Activated naive CD8-positive, alpha-beta T cell treated with anti-CD3 and anti-CD28 coated beads, Interleukin-2, amount 50 U/mL, for 16 hours (primary cell): ENCODE measurements around the gene S1PR1.
"Not testable (repeated sequence)": the region's sequence is repeated elsewhere in the genome, so short reads cannot be mapped to it uniquely, and the experiment has no call there.

Source experiments
- DNase-seq: peaks from one replicate; pipeline ENCODE4 v3.0.0-alpha.2; 2020; ENCODE audit warnings: low read depth, low spot score

Gene S1PR1

DNA sequence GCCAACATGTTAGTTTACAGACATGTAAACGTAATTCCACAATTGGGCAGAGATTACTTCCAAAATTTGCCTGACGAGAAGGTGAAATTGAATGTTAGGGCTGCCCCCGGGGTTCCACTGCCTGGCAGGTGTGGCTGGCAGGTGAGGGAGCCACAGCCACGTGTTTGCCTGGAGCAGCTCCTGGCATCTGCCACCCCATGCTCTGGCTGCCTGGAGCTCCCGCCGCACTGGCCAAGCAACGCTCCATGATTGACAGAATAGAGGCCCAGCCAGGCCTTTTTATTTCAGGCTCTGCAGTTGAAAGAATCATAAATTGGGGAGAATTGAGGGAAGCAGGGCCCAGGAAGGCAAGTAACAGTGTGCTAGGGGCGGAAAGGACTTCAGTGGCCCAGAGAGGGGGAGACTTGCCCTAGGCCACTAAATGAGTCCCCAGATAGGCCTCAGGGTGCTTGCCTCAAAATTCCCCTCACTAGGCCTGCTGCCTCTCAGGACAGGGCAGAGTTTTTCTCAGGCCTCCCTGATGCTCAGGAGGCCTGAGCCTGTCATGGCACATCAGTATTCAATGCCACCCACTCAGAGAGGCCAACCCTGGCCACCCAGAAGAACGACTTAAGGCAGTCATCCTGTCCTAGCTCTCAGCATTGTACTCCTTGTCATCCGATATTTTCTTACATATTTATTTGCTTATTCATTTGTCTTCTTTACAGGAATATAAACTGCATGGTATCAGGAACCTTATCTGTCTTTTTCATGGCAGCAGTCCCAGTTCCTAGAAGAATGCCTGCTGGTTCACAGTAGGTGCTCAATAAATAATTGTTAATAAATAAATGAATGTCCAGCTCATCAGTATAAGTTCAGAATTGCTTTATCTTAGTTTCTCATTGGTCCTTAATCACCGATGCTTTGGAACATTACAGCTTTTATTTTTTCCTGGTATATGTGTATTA lies 16.6 kb upstream of the S1PR1 start:
- DNase-seq, result no peak

GRCh38 chr1:101220906-101221305 lies 15.9 kb upstream of the S1PR1 start:
- DNase-seq, result no peak

- DNase-seq, result no peak
These were observed 14.8 kb upstream of the S1PR1 start for GRCh38 chr1:101221945-101222429.

GRCh38 chr1:101227837-101228236 lies 9.0 kb upstream of the S1PR1 start:
- no peak for DNase-seq

DNA sequence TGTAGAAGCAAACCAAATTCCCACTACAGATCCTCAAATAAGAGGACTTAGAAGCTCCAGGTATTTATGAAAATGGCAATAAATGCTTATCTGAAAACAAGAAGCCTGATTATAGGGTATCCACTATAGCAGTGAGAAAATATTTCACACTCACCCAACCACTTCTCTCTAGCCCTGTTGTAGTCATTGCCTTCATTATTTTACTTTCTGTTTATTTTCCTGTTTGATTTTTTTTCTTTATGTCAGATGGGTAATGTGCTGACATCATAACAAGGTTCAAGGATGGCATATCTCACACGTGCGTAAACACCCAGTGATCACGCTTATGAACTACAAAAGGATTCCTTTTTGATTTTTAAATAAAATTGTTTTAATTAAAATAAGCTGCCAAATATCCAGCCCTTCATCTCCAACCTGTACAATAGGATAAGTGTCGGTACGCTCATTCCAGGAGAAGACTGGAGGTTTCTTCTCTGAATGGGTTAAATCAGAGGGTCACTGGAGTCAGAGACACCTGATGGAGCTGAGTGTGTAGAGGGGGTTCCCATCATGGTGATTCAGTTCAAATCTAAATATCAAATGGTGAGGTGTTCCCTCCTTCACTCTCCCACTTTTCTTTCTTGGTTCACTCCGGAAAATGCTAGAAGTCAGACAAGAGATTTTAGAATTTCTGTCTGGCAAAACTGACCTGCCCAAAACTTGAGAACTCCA lies 8.2 kb upstream of the S1PR1 start:
- DNase-seq, result no peak

GRCh38 chr1:101232182-101232581 lies 4.6 kb upstream of the S1PR1 start:
- DNase-seq, result not testable (repeated sequence)

- DNase-seq, result no peak
These were observed 3.3 kb upstream of the S1PR1 start for GRCh38 chr1:101233495-101233894.

DNA sequence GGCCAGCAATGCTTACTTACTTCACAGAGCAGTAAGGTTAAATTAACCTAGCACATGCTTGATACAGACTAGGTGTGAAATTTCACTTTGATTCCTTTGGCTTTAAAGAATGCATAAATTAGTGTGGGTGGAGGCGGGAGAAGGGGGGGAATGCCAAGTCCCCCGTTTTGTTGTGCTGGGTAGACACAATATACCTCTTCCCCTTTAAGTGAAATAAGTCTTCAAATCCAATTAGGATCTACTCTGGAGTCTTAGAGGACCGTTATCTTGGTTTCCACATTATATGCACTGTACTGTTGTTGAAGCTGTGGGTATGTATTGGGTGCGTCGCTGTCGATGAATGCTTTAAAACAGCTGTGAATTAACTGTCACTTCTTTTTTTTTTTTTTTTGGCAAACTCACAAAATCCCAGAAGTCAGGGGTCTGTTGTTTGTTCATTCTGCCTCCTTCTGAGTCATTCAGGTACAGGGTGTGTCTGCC lies 1.6 kb upstream of the S1PR1 start:
- DNase-seq, result no peak

- peak; percentile 14 for DNase-seq
These were observed 913 bp upstream of the S1PR1 start for GRCh38 chr1:101235696-101236515.

GRCh38 chr1:101237229-101237837 lies 514 bp downstream of the S1PR1 start:
- no peak for DNase-seq

DNA sequence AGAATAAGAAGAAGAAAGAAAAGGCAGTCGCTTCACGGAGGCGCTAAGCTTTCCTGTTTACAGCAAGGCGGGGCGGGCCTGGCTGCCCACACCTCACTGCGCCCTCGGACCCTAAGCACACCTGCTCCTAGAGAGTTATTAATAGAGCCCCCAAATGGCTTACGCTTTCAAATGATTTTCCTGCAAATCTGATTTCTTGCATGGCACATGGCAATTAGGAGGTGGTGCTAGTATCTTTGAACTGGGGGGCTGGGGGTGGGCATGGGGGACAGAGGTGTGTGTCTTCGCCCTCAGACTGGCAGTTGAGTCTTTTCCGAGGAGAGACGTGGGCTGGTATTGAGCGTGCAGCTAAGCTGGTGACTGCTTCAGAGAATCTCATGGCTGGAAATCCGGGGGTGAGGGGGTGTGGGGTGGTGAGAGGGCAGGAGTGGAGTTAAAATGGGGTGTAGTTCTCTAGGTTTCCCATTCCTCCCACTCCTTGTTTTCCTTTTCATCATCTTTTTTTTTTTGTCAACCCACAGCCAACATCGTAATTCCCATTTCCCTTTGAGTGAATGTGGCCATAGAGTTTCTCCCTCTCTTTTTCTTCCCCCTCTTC lies 1.3 kb downstream of the S1PR1 start:
- peak; percentile 53 for DNase-seq

DNA sequence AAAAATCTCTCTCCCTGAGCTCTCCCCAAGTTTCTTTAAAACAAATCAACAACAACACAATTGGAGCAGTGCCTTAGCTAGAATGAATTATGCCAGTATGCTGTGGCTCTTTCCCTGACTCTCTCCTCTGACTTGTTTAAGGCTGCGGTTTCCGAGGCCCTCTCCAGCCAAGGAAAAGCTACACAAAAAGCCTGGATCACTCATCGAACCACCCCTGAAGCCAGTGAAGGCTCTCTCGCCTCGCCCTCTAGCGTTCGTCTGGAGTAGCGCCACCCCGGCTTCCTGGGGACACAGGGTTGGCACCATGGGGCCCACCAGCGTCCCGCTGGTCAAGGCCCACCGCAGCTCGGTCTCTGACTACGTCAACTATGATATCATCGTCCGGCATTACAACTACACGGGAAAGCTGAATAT lies 1.9 kb downstream of the S1PR1 start:
- DNase-seq, result peak; percentile 73

DNA sequence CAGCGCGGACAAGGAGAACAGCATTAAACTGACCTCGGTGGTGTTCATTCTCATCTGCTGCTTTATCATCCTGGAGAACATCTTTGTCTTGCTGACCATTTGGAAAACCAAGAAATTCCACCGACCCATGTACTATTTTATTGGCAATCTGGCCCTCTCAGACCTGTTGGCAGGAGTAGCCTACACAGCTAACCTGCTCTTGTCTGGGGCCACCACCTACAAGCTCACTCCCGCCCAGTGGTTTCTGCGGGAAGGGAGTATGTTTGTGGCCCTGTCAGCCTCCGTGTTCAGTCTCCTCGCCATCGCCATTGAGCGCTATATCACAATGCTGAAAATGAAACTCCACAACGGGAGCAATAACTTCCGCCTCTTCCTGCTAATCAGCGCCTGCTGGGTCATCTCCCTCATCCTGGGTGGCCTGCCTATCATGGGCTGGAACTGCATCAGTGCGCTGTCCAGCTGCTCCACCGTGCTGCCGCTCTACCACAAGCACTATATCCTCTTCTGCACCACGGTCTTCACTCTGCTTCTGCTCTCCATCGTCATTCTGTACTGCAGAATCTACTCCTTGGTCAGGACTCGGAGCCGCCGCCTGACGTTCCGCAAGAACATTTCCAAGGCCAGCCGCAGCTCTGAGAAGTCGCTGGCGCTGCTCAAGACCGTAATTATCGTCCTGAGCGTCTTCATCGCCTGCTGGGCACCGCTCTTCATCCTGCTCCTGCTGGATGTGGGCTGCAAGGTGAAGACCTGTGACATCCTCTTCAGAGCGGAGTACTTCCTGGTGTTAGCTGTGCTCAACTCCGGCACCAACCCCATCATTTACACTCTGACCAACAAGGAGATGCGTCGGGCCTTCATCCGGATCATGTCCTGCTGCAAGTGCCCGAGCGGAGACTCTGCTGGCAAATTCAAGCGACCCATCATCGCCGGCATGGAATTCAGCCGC lies 2.5 kb downstream of the S1PR1 start:
- no peak for DNase-seq

GRCh38 chr1:101240041-101240430 lies 3.2 kb downstream of the S1PR1 start:
- no peak for DNase-seq

GRCh38 chr1:101241485-101242225 lies 4.8 kb downstream of the S1PR1 start:
- DNase-seq, result no peak

DNA sequence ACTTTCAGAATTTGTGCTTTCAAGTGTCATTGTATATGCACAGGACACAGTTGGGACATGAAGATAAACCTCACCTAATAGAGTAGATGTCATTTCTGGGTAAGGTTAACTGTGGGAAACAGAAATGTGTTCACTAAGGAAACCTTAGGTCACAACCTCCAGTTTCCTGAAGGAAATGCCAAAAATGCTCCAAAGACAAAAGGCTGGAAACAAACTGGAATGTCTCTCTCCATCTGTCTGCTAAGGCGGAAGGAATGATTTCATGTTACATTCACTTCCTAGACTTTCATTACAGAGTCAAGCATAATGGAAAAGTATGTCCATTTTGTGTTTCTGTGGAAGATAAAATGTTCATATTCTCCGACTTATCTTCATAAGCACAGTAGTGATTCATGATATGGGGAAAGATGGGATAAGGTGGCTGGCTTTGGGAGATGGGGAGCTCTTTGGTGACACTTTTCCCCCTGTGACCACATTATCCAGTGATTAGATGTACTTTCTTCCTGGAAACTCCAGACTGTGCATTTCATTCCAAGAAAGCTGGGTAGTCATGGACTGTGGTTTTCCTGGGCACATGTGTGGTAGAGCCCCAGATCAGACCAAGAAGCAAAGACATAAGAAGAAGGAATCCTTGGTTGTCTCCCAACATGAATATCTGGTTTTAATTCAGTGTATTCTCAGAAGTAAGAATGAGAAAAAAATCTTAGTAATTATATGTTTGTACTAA lies 5.7 kb downstream of the S1PR1 start:
- DNase-seq, result no peak

- no peak for DNase-seq
These were observed 6.9 kb downstream of the S1PR1 start for GRCh38 chr1:101243751-101244150.

- no peak for DNase-seq
These were observed 8.0 kb downstream of the S1PR1 start for GRCh38 chr1:101244842-101245241.
